ENCODE measurements around the gene ZBTB1.
"Not testable (repeated sequence)": the region's sequence is repeated elsewhere in the genome, so short reads cannot be mapped to it uniquely, and the experiment has no call there.

The ZBTB1 gene

DNA sequence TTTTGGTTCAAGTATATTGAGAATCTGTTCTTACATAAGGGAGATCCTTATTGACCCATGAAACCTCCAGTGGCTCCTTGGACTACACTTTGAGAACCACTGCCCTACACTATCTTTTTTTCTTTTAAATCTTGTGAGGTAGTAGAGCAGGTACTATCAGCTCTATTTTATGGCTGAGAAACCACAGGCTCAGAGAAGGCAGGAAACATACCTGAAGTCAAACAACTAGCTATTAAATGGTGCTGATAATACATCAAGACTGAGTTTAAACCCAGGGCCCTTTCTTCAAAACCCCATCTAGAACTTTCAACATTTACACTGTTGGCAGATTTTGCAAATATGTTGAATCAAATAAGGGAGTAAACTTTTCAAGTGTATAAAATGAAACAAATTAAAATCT is 7.8 kb upstream of the ZBTB1 start:
- DNase-seq (ENCODE audit: low read depth): no peak

- no peak for DNase-seq (ENCODE audit: low read depth)
Observed at GRCh38 chr14:64500088-64500487, 4.5 kb upstream of the ZBTB1 start.

GRCh38 chr14:64501411-64502171 is 3.0 kb upstream of the ZBTB1 start:
- no peak for DNase-seq (ENCODE audit: low read depth)

- DNase-seq (ENCODE audit: low read depth): no peak
Observed at GRCh38 chr14:64502456-64502855, 2.1 kb upstream of the ZBTB1 start.

DNA sequence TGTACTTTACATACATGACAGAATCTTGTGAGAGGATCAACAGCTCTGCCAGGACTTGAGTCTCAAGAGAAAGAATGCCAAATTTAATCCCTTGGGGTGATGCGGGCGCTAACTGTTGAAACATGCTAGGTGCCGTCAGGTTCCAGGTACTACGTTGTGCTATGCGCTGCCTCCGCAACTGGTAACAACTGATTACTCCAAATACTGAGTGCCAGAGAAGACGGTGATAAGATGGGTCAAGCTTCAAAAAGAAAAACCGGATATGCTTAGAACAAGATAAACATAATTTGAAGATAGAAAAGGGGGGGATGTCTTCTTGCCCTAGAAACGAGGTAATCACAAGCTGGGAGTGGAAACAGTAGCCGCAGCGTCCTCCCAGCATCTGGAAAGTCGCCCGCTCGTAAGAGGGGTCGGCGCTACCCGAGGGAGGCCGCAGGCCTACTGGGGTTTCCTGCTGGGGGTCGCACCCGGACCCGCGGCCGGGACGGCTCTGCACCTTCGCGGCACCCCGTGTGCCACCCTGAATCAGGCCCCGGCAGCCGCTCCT is 1.6 kb upstream of the ZBTB1 start:
- DNase-seq (ENCODE audit: low read depth): no peak

DNA sequence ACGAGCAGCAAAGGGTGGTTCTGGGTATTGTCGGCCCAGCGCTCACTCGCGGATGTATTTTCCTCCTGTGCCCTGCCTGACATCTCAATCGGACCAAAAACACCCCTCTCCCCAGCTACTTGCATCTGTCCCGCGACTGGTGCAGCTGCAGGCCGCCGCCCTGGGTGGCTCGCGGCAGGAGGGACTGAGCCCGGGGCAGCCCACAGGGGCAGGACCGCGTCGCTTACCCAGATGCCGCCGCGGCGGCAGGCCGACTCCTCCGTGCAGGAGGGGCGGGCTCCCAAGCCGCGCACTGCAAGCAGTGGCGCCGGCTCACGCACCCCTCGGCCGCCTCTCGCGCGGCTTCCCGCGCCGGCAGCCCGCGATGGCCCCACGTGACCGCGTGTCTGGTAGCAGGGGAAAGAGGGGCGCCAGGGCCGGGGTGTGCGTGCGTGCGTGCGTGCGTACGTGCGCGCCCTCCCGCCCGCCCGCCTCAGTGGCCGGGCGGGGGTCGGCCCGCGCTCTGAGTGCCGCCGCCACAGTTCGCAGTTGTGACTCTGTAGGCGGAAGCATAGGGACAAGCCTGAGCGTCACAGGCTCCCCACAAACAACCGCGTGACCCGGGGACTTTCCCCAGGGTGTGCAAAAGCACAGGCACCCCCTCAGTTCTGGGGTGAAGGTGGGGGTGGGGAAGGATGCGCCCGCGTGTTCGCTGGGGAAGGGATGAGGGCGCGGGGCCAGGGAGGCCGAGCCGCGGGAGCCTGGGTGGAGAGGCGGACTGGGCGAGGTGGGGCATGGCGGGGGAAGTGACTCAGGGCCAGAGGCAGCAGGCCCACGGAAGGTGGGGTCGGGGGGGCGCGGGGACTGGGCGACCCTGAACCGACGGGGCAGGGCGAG is 898 bp upstream of the ZBTB1 start, which contains the start of gene ZBTB25:
Gene ZBTB25, minus strand, starts transcription at position 405 of the 876 bp plus-strand sequence. CDS start 13,305 bp downstream, outside the sequence.
- DNase-seq (ENCODE audit: low read depth): peak; percentile 89

DNA sequence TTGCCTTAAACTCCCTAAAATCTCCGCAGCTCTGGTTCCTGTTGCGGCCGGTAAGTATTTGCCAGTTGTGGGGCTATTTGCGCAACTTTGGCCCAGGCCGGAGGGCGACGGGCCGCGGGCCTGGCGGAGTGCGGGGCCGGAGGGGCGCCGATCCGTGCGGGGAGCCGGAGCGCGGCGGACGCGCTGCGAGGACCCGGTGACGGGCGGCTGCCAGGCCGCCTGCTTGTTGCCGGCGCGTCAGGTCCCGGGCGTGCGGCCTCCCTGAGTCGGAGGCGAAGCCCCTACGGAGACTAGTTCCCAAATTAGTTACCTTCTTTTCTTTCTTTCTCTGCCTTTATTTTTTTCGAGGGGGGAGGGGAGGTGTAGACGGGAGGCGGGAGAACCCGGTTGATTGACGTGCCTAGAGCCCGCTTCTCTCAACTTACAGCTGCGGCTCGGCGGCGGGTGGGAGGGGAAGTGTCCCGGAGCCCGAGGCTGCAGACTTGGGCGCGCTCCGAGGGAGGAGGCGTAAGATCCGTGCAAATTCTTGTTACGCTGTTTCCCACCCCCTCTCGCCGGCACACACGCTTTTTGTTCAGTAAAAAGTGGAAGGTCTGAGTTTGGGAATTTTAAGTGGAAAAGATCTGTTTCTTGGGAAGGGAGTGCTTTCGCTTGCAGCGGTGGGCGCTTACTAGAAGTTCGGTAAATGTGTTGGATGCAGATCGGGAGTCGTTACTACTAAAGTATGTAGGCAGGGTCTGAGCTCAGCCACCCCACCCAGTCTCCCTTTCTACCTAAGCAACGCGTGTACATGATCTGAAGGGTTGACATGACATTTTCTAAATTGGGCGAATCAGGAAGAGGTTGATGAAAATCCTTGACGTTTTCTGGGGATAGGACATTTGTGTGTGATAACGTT is 576 bp downstream of the ZBTB1 start:
- DNase-seq (ENCODE audit: low read depth): peak; percentile 73

GRCh38 chr14:64506721-64507120 is 2.2 kb downstream of the ZBTB1 start:
- DNase-seq (ENCODE audit: low read depth): no peak

DNA sequence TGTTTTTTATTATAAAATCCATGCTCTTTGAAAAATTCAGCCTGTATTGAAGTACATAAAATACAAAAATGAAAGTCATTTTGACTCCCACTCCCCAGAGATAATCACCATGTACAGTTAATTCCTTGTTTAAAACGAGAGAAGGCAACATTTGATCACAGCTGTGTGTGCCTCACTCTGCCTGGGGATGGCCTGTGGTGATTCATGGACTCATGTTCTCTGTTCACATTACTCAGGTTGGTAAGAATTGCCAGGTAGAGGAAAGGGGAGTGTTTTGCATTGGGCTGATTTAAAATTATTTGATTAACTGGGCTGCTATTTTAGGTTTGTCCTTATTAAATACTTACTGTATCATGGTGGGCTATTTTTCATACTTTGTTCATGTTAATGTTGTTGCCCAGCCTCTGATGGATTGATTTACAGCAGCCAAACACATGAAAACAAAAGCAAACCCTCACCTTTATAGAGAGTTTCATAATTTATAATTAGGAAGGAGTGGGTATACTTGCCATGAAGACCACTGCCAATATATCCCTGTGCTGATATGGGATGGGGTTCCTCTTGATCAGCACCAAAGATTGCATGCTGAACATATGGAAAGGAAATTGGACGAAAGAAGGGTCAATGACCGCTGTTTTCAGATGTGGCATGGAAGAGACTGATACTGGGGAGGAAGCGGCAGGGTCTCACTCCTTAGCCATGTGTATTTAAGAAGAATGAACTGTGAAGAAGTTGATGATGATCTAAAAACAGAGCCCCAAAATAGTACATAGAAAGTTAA is 3.0 kb downstream of the ZBTB1 start:
- DNase-seq (ENCODE audit: low read depth): no peak

DNA sequence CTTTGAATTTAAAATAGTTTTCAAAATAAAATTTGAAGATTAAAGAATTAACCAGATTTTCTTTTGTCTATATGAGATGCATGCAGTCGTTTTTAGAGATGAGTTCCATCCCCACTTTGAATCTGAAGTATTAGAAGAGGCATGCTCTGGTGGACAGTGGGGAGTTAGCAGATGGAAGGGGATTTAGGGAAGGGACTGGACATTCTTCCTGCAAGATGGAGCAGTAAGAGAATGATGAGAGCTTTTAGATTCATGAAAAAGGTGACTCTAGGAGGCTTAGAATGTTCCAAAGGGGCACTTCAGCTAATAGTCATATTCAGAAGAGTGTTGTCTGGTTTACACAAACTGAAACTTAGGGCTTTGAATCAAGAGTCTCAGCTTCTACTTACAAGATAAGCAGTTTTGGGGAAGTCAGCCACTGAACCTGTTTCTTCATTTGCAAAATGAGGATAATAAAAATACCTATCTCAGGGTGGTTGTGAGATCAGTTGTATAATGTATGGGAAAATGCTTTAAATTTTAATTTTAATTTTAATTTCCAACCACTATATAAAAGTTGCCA is 3.7 kb downstream of the ZBTB1 start:
- no peak for DNase-seq (ENCODE audit: low read depth)

DNA sequence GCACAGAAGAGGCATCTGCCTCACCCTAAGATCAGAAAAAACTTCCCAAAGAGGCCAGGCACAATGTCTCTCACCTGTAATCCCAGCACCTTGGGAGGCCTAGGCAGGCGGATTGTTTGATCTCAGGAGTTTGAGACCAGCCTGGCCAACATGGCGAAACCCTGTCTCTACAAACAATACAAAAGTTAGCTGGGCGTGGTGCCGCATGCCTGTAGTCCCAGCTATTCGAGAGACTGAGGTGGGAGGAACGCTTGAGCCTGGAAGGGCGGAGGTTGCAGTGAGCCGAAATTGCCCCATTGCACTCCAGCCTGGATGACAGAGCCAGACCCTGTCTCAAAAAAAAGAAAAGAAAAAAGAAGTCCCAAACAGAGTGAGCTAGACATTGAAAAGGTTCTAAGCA is 4.5 kb downstream of the ZBTB1 start:
- no peak for DNase-seq (ENCODE audit: low read depth)

- peak; percentile 53 for DNase-seq (ENCODE audit: low read depth)
Observed at GRCh38 chr14:64510825-64511671, 6.5 kb downstream of the ZBTB1 start.

GRCh38 chr14:64513271-64513670 is 8.7 kb downstream of the ZBTB1 start:
- DNase-seq (ENCODE audit: low read depth): no peak

DNA sequence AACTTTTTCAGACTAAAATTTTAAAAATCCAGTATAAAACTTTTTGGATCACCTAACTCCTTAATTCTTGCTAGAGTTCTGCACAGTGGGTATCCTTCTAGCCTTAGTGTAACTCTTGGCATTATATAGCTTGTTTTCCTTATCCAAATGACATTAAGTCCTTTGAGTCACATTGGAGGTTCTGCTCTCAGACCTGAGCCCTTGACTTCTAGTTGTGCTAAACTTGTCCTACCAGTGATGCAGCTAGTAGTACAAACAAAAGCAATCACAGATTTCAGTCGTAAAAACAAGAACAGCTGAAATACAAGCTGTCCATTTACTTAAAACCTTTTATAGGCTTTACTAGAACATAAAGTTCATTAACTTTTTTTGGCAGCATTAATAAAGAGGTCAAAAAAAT is 10.5 kb downstream of the ZBTB1 start:
- DNase-seq (ENCODE audit: low read depth): no peak

DNA sequence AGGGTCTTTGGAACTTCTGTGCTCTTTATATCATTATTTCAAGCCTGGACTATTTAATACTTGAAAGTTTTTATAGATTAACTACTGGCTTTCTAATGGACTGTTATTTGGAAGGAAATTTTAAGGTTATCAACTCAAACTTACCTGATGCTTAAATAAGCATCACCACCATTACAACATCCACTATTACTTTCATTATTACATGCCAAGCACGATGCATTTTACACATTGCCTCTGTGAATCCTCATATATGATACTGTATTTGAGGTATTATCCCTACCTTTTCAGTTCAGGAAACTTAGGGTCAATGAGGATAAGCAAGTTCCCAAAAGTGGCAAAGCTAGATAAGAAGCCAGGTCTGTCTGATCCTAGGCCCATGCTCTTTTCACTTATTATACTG is 12.4 kb downstream of the ZBTB1 start:
- no peak for DNase-seq (ENCODE audit: low read depth)

GRCh38 chr14:64517667-64518066 is 13.1 kb downstream of the ZBTB1 start:
- not testable (repeated sequence) for DNase-seq (ENCODE audit: low read depth)

- no peak for DNase-seq (ENCODE audit: low read depth)
Observed at GRCh38 chr14:64518229-64518628, 13.7 kb downstream of the ZBTB1 start.

- DNase-seq (ENCODE audit: low read depth): no peak
Observed at GRCh38 chr14:64520699-64521098, 16.1 kb downstream of the ZBTB1 start.

GRCh38 chr14:64522591-64523355 is 18.2 kb downstream of the ZBTB1 start:
- no peak for DNase-seq (ENCODE audit: low read depth)
